HG03575 (cell line): Measurements from ENCODE around the gene SMOC2.

Experiments used
- ATAC-seq: cut with Tn5 transposase; IDR thresholded peaks from one replicate; pipeline ENCODE4 v1.9.1; 2021; ENCODE audit not compliant: unreplicated experiment, insufficient number of reproducible peaks, low FRiP score; ENCODE audit errors: extremely low read depth

The SMOC2 gene

DNA sequence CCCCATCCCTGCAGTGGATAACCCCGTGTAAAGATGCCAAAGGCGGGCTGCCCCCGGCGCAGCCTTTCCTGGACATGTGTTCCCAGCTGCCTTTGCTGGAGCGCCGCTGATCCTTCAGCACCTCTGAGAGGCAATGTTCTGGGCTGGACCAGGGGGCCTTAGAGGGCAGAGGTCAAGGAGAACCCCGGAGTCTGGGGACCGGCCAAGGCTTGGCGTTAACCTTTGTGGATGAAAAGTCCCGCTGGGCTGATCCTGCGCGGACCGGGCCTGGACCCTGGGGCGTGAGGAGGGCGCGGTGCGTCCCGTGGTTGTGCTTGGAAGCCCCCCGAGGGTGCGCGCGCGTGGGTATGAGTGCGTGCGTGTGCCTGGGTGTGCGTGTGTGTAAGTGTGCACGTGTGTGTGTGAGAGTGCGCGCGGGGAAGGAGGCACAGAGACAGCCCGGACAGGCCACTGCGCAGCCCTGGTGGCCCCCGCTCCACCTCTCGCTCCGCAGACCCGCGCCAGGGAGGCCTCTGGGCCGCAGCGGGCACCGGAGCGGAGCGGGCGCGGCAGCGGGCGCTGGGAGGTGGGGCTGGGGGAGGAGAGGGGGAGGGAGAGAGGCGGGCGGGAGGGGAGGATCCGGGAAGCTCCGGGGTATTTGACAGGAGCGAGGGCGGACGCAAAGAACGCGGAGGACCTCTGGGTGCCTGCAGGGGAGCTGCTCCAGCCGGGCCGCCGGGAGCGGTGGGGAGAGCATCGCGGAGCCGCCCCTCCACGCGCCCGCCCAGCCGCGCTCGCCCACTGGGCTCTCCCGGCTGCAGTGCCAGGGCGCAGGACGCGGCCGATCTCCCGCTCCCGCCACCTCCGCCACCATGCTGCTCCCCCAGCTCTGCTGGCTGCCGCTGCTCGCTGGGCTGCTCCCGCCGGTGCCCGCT, at the start of gene SMOC2:
SMOC2 (plus strand) TSS at position 665 of the 914 bp plus-strand sequence; CDS start at position 852, 187 bp downstream.
- no peak for ATAC-seq

DNA sequence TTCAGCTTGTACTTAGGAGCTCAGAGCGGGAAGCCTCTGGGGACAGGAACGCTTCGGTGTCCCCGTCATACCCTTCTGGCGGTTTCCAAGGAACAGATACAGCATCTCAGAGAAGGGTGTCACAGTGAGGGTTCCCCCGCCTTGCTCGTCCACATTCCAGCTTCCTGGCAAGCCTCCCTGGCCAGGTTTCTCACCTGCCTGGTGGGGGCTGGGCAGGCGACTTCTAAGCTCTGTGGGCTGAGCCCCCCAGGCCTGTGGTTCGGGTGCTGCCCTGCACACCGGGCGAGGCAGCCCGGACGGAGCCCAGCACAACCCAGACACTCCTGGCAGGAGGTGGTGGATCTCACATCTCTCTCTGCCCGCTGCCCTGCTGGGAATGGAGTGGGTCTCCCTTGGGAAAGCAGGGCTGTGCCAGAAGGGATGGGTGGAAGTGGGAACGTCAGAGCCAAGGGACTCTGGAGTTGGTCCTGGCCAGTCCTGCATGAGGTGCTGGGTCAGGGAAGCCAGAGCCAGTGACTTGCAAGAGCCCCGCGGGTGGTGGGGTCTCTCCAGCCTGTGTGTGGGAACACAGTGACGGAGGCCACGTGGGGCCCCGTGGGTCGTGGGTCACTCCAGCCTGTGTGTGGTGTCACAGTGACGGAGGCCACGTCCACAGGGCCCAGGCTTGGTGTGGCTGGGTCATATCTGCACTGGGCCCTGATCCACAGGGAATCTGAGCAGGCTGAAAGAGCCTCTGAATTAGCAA, 47.7 kb upstream of the SMOC2 start:
- ATAC-seq, result no peak

DNA sequence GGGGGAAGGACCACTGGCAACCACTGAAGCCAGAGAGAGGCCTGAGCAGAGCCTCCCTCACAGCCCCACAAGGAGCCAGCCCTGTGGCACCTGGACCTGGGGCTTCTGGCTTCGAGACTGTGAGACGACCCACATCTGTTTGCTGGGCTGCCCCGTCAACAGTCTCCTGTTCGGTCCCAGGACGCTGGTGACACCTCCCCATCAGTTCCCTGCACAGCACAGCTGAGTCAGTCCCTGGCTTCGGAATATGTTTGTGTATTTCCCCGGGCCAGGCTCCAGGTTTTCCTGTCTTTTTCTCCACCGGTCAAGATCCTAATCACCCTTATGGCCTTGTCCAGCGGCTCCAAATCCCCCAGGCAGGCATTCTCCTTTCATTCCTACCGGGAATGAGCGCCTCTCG, 46.4 kb upstream of the SMOC2 start:
- no peak for ATAC-seq

DNA sequence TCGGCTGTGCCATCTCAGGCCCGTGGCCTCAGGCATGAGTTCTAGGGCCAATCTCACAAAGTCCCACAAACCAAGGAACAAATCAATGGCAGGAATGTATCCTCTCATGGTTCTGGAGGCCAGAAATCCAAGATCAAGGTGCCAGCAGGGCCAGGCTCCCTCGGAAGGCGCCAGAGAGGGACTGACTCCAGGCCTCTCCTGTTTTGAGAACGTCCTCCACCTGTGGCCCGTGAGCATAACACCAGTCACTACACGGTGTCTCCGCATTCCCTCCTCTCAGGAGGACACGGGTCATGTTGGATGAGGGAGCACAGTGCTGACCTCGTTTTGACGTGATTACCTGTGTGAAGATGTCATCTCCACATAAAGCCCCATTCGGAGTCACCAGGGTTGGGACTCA, 45.0 kb upstream of the SMOC2 start:
- no peak for ATAC-seq

DNA sequence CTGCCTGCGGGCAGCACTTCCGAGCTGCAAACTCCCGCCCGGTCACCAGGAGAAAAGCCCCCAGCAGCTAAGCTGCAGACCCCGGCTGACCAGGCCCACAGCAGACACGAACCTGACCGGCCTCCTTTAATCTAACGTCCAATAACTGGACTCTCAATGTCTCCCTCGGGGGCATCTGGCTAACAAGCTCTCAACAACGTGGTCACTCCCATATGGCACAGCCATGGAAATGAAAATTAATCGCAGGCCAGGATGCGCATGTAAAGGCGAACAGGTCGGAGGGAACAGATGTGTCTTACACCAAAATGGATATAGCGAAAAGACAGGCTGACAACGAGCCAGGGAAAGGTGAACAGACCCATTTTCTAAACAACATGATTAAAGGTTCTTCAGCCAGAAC, 44.4 kb upstream of the SMOC2 start:
- ATAC-seq, result no peak

DNA sequence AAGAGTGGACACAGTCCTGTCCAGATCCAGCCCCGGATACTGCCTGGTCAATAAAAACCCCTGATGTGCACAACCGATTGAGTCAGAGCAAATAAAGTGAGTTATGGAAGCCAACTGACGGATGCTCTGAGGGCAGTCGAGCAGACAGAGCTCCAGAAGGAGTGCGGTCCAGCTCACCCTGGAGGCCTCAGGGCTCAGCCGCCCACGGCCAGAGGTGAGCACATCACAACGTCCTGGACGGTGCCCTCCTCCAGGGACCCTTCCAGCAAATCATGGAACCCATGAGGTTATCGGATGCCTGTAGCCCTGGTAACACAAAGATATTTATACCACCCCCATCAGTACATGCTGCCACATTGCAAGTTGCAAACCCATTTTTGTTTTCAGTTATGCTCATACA, 44.0 kb upstream of the SMOC2 start:
- ATAC-seq, result no peak

DNA sequence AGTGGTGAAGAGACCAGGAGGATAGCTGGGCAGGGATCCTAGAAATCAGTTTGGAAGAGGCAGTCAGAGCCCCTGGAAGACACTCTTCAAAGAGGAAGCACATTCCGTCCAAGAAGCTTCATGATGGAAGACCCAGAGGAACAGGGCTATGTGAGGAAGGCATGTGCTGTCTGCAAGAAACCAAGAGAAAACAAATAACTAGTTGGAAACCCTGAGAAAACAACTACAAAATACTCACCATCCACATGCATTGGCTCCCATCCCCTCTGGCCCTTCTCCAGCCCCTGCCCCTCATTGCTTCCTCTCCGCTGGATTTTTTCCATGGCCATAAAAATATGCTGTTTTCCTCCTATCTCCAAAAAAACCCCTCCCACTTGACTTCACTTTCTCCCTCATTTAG, 40.9 kb upstream of the SMOC2 start:
- no peak for ATAC-seq

GRCh38 chr6:168403370-168404005, 37.5 kb upstream of the SMOC2 start:
- ATAC-seq, result no peak

DNA sequence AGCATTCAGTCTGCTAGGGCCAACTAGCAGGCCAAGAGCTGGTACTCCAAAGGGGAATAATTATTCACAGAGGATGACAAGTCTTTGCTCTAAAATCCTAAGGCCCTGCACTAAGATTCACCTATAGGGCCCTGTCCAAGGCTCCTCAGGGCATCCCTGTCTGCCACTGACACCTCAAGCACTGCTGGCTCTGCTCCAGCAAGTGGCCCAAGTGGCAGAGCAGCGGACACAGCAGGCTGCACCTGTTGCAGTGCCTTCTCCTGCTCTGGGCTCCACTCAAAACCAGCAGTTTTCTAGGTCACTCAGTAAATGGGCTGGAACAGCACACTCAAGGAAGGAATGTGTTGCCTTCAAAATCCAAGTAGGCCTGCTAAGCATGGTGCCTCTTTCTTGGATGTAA, 36.4 kb upstream of the SMOC2 start:
- no peak for ATAC-seq

- ATAC-seq, result no peak
These were observed 33.1 kb upstream of the SMOC2 start for GRCh38 chr6:168407842-168408241.

GRCh38 chr6:168408504-168409136, 32.4 kb upstream of the SMOC2 start:
- no peak for ATAC-seq

DNA sequence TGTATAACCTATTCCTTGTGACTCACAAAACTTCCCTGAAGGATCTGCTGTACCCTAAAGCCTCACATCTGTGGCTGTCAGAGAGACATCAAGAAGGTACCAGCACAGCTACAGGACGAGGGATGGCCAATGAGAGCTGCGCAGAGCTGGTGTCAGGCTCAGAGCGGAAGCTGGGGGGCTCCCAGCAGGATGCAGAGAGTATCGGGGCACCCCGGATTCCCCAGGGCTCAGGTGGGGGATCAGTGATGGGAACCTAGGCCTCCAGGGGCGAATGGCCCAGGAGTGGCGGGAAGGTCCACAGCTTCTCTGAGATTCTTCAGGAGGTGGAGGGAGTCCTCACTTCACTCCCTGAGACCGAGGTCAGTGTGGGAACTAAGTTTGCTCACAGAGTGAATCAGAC, 30.9 kb upstream of the SMOC2 start:
- no peak for ATAC-seq

DNA sequence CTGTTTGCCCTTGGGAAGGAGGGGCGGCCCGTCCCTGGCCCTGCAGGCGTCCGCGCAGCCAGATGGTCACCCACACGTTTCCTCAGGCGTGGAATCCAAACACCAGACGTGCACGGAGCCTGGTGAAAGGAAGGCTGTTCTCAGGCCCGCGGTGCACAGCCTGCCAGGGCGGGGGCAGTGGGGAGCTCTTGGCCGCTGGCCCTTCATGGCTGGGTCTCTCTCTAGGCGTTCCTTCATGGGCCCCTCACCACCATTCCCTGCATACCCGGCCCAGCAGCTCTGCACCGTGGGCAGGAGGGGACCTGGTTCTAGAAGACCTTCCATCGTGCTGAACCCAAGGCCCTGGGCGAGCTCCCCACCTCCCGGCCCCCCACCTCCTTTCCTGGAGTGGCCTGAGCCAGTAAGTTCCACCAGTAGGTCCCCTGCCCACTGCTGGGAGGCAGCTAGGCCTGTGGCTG, 30.4 kb upstream of the SMOC2 start:
- no peak for ATAC-seq

DNA sequence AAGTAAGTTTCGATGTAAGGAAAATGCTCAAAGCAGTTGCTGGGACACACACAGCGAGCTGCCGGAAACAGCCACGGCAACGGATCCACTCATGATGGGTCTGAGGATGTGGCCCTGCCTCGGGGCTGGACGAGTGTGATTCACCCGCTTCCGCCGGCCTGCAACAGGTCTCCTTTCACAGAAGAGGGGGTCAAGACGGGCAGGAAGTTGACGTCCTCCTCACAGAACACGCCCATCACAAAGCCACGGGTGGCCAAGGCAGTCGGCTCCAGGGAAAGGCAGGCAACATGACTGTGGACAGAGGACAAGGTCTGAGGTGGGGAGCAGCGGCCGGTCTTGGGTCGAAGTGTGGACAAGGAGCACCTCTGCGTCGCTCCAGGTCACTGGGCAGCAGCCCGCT, 29.9 kb upstream of the SMOC2 start:
- ATAC-seq, result no peak

DNA sequence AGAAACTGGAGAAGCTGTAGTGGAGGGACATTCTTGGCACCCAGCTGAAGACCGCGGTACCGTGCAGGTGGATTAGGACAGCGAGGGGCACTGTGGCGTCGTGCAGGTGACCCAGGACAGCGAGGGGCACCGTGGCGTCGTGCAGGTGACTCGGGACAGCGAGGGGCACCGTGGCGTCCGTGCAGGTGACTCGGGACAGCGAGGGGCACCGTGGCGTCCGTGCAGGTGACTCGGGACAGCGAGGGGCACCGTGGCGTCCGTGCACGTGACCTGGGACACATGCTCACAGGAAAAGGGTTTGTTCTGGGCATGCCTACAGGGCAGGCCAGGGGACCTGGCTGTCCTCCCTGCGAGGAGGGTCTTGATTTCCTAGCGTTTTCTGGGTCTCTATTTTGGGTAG, 29.2 kb upstream of the SMOC2 start:
- no peak for ATAC-seq

GRCh38 chr6:168412456-168412855, 28.5 kb upstream of the SMOC2 start:
- ATAC-seq, result no peak

GRCh38 chr6:168413018-168413720, 27.8 kb upstream of the SMOC2 start:
- no peak for ATAC-seq

GRCh38 chr6:168413856-168414255, 27.1 kb upstream of the SMOC2 start:
- ATAC-seq, result no peak
